HepG2 (cell line): ENCODE measurements around the gene LAMB4. TPM values are rescaled to one million over a fixed set of nuclear protein-coding genes. Genes with fewer than 3 reads are reported as not detected.

Source experiments
- EP300 ChIP-seq, 3 experiments: sonication (generic) in 1 of 3; formaldehyde crosslinking in 1 of 3; IDR thresholded peaks; 2 replicates each; pipeline versions ENCODE4 v1.5.1 to v1.6.1; 2011 to 2020; ENCODE audit warnings: low read depth in 2 of 3, low read length in 2 of 3, borderline replicate concordance in 1 of 3, improper control_type of control experiment in 1 of 3, mild to moderate bottlenecking in 1 of 3, missing genetic modification reagents in 1 of 3, moderate library complexity in 1 of 3
- HOXD1 ChIP-seq: sonication (generic); formaldehyde crosslinking; IDR thresholded peaks from 2 replicates; pipeline ENCODE4 v1.5.0; 2020; ENCODE audit warnings: missing genetic modification reagents
- REPIN1 ChIP-seq: sonication (generic); formaldehyde crosslinking; IDR thresholded peaks from 2 replicates; pipeline ENCODE4 v1.8.0; 2022; ENCODE audit warnings: missing genetic modification reagents, low read depth, mild to moderate bottlenecking, borderline replicate concordance
- SMAD3 ChIP-seq: sonication (generic); formaldehyde crosslinking; IDR thresholded peaks from 2 replicates; pipeline ENCODE4 v1.4.0; 2020; ENCODE audit warnings: missing genetic modification reagents
- SP5 ChIP-seq: IDR thresholded peaks from 2 replicates; pipeline ENCODE4 v1.6.1; 2016; ENCODE audit warnings: low read depth, borderline replicate concordance
- SRF ChIP-seq: IDR thresholded peaks from 2 replicates; pipeline ENCODE4 v1.6.1; 2011; ENCODE audit warnings: mild to moderate bottlenecking, low read depth, low read length, moderate library complexity
- TEAD3 ChIP-seq: optimal IDR thresholded peaks from 2 replicates; pipeline ENCODE3; 2016; ENCODE audit warnings: borderline replicate concordance
- U2AF2 ChIP-seq: fragments of 200-400 bp; formaldehyde crosslinking; IDR thresholded peaks from 2 replicates; pipeline ENCODE4 v1.6.1; 2017; ENCODE audit warnings: low read depth, mild to moderate bottlenecking, low read length
- ZFP37 ChIP-seq: sonication (generic); formaldehyde crosslinking; IDR thresholded peaks from 2 replicates; pipeline ENCODE4 v1.4.0; 2020; ENCODE audit warnings: missing genetic modification reagents, borderline replicate concordance
- ZMAT3 ChIP-seq: sonication (generic); formaldehyde crosslinking; conservative IDR thresholded peaks from 2 replicates; pipeline ENCODE4 v1.7.0; 2021; ENCODE audit warnings: missing genetic modification reagents
- ZMYM4 ChIP-seq: sonication (generic); formaldehyde crosslinking; IDR thresholded peaks from 2 replicates; pipeline ENCODE4 v1.8.1; 2023; ENCODE audit warnings: mild to moderate bottlenecking, missing genetic modification reagents
- ZNF335 ChIP-seq: sonication (generic); formaldehyde crosslinking; IDR thresholded peaks from 2 replicates; pipeline ENCODE4 v1.4.0; 2020; ENCODE audit warnings: missing genetic modification reagents
- ZNF33B ChIP-seq: sonication (generic); formaldehyde crosslinking; IDR thresholded peaks from 2 replicates; pipeline ENCODE4 v1.5.1; 2020; ENCODE audit warnings: mild to moderate bottlenecking, missing genetic modification reagents
- ZNF562 ChIP-seq: sonication (generic); formaldehyde crosslinking; IDR thresholded peaks from 2 replicates; pipeline ENCODE4 v1.8.0; 2022; ENCODE audit warnings: missing genetic modification reagents, borderline replicate concordance
- ZNF614 ChIP-seq: IDR thresholded peaks from 2 replicates; pipeline ENCODE4 v1.6.1; 2018; ENCODE audit warnings: missing biosample characterization, missing genetic modification reagents, inconsistent platforms, borderline replicate concordance
- ZNF737 ChIP-seq: sonication (generic); formaldehyde crosslinking; IDR thresholded peaks from 2 replicates; pipeline ENCODE4 v1.5.0; 2020; ENCODE audit warnings: missing genetic modification reagents, mild to moderate bottlenecking, borderline replicate concordance
- ZNF83 ChIP-seq: sonication (generic); formaldehyde crosslinking; IDR thresholded peaks from 2 replicates; pipeline ENCODE4 v1.4.0; 2020; ENCODE audit warnings: missing genetic modification reagents, mild to moderate bottlenecking, borderline replicate concordance
- polyA plus RNA-seq, 8 experiments: library from polyadenylated mRNA; depleted of rRNA in 3 of 8; stranded (reverse) in 7 of 8; unstranded in 1 of 8; fragments of >200 nt; fragmentation: Illumina TruSeq in 4 of 8; extraction: Trizol in 4 of 8; gene quantifications; 2 replicates each; pipeline versions ENCODE4 v1.2.1 to v1.2.3, GENCODE V29; 2011 to 2016; ENCODE audit warnings: low read depth in 4 of 8, missing spikeins in 1 of 8, mixed read lengths in 1 of 8; ENCODE audit not compliant: insufficient read depth in 1 of 8
- total RNA-seq, 5 experiments: library from RNA; depleted of rRNA; stranded (reverse); fragments of >200 nt; fragmentation: Illumina TruSeq; extraction: Trizol; gene quantifications; 2 replicates each; pipeline ENCODE4 v1.2.3, GENCODE V29; 2016; ENCODE audit warnings: low read depth in 1 of 5
- TF ChIP-seq, protein P1 (sequence below): sonication (generic); formaldehyde crosslinking; IDR thresholded peaks from 2 replicates; pipeline ENCODE4 v1.4.0; 2020; ENCODE audit warnings: missing genetic modification reagents
- TF ChIP-seq, protein P2 (sequence below), 2 experiments: sonication (generic) in 1 of 2; formaldehyde crosslinking in 1 of 2; IDR thresholded peaks; 2 replicates each; pipeline versions ENCODE4 v1.6.1 to v1.9.0; 2014 to 2022; ENCODE audit warnings: antibody characterized with exemption in 1 of 2, borderline replicate concordance in 1 of 2, inconsistent platforms in 1 of 2, low read depth in 1 of 2, missing genetic modification reagents in 1 of 2
- TF ChIP-seq, protein P3 (sequence below): IDR thresholded peaks from 2 replicates; pipeline ENCODE4 v1.6.1; 2016
- TF ChIP-seq, protein P4 (sequence below): sonication (generic); formaldehyde crosslinking; conservative IDR thresholded peaks from 2 replicates; pipeline ENCODE4 v1.8.0; 2022; ENCODE audit warnings: low read depth, missing genetic modification reagents

LAMB4 gene
- total and polyA plus RNA-seq, 2 of the 13 experiments (the other 11 are each of a cell fraction or from before 2014, with no cell fraction given), result 0.05 TPM; not detected in 1

DNA sequence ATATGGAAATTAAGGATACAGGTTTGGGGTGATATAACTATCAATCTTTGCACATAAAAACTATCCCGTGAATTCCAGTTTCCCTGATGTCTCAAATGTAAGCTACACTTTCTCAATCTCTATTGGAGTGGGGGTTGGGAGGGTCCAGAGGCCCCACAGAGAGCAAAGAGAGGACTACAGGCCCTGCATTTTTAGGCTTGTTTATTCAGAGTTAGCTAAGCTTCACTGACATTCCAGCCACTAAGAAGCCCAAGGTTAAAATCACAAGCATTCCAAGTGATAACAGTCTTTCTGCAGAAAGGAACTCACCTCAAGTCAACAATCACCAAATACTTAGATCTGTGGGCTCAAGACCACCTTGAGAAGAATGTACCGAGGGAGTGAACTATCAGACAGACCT, 95.6 kb downstream of the LAMB4 start (continued):
- TF ChIP-seq HOXD1 (CRISPR knock-in tag) (0 out of 2 replicates have a peak, but pooled peaks have one; percentile 28), REPIN1 (CRISPR knock-in tag) (peak; percentile 53; the same call in 1 of the 2 replicates), ZNF33B (no peak), ZNF614 (CRISPR knock-in tag) (peak; percentile 84), ZFP37 (CRISPR knock-in tag) (no peak), SP5 (0 out of 2 replicates have a peak, but pooled peaks have one; percentile 13), U2AF2 (no peak), SMAD3 (CRISPR knock-in tag) (no peak), ZNF335 (no peak), ZNF737 (CRISPR knock-in tag) (no peak), ZMYM4 (CRISPR knock-in tag) (peak; percentile 61), SRF (no peak), EP300 (IDR thresholded peaks at IDR 0.05; ENCODE audit: low read depth in 2 of 2, low read length in 2 of 2) (peak; percentile 85 to 92; a peak in 3 of 4 replicates), EP300 (CRISPR knock-in tag; IDR thresholded peaks at IDR 0.05; ENCODE audit: borderline replicate concordance) (peak; percentile 92), ZNF83 (CRISPR knock-in tag) (no peak), ZMAT3 (CRISPR knock-in tag) (no peak), ZNF562 (CRISPR knock-in tag) (no peak), TEAD3 (CRISPR knock-in tag) (peak; percentile 99)
- TF ChIP-seq, protein P1, sequence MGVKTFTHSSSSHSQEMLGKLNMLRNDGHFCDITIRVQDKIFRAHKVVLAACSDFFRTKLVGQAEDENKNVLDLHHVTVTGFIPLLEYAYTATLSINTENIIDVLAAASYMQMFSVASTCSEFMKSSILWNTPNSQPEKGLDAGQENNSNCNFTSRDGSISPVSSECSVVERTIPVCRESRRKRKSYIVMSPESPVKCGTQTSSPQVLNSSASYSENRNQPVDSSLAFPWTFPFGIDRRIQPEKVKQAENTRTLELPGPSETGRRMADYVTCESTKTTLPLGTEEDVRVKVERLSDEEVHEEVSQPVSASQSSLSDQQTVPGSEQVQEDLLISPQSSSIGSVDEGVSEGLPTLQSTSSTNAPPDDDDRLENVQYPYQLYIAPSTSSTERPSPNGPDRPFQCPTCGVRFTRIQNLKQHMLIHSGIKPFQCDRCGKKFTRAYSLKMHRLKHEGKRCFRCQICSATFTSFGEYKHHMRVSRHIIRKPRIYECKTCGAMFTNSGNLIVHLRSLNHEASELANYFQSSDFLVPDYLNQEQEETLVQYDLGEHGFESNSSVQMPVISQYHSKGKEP, result no peak
- TF ChIP-seq, protein P2, sequence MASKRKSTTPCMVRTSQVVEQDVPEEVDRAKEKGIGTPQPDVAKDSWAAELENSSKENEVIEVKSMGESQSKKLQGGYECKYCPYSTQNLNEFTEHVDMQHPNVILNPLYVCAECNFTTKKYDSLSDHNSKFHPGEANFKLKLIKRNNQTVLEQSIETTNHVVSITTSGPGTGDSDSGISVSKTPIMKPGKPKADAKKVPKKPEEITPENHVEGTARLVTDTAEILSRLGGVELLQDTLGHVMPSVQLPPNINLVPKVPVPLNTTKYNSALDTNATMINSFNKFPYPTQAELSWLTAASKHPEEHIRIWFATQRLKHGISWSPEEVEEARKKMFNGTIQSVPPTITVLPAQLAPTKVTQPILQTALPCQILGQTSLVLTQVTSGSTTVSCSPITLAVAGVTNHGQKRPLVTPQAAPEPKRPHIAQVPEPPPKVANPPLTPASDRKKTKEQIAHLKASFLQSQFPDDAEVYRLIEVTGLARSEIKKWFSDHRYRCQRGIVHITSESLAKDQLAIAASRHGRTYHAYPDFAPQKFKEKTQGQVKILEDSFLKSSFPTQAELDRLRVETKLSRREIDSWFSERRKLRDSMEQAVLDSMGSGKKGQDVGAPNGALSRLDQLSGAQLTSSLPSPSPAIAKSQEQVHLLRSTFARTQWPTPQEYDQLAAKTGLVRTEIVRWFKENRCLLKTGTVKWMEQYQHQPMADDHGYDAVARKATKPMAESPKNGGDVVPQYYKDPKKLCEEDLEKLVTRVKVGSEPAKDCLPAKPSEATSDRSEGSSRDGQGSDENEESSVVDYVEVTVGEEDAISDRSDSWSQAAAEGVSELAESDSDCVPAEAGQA (IDR thresholded peaks at IDR 0.05; ENCODE audit: low read depth), result no peak
- TF ChIP-seq, protein P2 (CRISPR knock-in tag; IDR thresholded peaks at IDR 0.05; ENCODE audit: borderline replicate concordance), result no peak
- TF ChIP-seq, protein P3, sequence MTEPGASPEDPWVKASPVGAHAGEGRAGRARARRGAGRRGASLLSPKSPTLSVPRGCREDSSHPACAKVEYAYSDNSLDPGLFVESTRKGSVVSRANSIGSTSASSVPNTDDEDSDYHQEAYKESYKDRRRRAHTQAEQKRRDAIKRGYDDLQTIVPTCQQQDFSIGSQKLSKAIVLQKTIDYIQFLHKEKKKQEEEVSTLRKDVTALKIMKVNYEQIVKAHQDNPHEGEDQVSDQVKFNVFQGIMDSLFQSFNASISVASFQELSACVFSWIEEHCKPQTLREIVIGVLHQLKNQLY (CRISPR knock-in tag), result peak; percentile 33; the same call in 1 of the 2 replicates
- TF ChIP-seq, protein P4, sequence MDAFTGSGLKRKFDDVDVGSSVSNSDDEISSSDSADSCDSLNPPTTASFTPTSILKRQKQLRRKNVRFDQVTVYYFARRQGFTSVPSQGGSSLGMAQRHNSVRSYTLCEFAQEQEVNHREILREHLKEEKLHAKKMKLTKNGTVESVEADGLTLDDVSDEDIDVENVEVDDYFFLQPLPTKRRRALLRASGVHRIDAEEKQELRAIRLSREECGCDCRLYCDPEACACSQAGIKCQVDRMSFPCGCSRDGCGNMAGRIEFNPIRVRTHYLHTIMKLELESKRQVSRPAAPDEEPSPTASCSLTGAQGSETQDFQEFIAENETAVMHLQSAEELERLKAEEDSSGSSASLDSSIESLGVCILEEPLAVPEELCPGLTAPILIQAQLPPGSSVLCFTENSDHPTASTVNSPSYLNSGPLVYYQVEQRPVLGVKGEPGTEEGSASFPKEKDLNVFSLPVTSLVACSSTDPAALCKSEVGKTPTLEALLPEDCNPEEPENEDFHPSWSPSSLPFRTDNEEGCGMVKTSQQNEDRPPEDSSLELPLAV (CRISPR knock-in tag), result no peak
